Smooth muscle cell (in vitro differentiated cells): ENCODE data around the gene SFXN5. TPM values are rescaled to one million over a fixed set of nuclear protein-coding genes. Genes with fewer than 3 reads are reported as not detected.

ENCODE experiments used
- DNase-seq: peaks from one replicate; lab custom pipeline; 2025; ENCODE audit not compliant: unreplicated experiment; lab: John Stamatoyannopoulos, UW
- H2AFZ ChIP-seq: fragments of 200-600 bp; sonication (generic); 2 replicates; pipeline ENCODE4 v1.6.0; 2016; ENCODE audit warnings: antibody characterized with exemption, low read depth, mild to moderate bottlenecking
- H3F3A ChIP-seq: fragments of 200-600 bp; sonication (generic); 2 replicates; pipeline ENCODE4 v1.6.0; 2017; ENCODE audit warnings: antibody characterized with exemption, low read depth
- H3K27ac ChIP-seq: fragments of 200-600 bp; sonication (generic); 2 replicates; pipeline ENCODE4 v1.5.1; 2016; ENCODE audit warnings: low read depth, mild to moderate bottlenecking
- H3K27me3 ChIP-seq: fragments of 200-600 bp; sonication (generic); 2 replicates; pipeline ENCODE4 v1.6.1; 2016; ENCODE audit warnings: low read depth, mild to moderate bottlenecking
- H3K36me3 ChIP-seq: fragments of 200-600 bp; sonication (generic); 2 replicates; pipeline ENCODE4 v1.5.1; 2016; ENCODE audit warnings: low read depth
- H3K4me1 ChIP-seq: fragments of 200-600 bp; sonication (generic); 2 replicates; pipeline ENCODE4 v1.5.1; 2016; ENCODE audit warnings: low read depth
- H3K4me2 ChIP-seq: fragments of 200-600 bp; sonication (generic); 2 replicates; pipeline ENCODE4 v1.6.0; 2016; ENCODE audit warnings: mild to moderate bottlenecking
- H3K4me3 ChIP-seq: fragments of 200-600 bp; sonication (generic); 2 replicates; pipeline ENCODE4 v1.5.1; 2016; ENCODE audit warnings: mild to moderate bottlenecking
- H3K79me2 ChIP-seq: fragments of 200-600 bp; sonication (generic); 2 replicates; pipeline ENCODE4 v1.6.0; 2016; ENCODE audit warnings: low read depth, mild to moderate bottlenecking
- H3K9ac ChIP-seq: fragments of 200-600 bp; sonication (generic); 2 replicates; pipeline ENCODE4 v1.6.0; 2016; ENCODE audit warnings: low read depth
- H3K9me3 ChIP-seq: fragments of 200-600 bp; sonication (generic); replicated peaks from 2 replicates; pipeline ENCODE4 v1.5.1; 2016; ENCODE audit warnings: low read depth
- H4K20me1 ChIP-seq: fragments of 200-600 bp; sonication (generic); 2 replicates; pipeline ENCODE4 v1.6.0; 2016; ENCODE audit warnings: low read depth
- CTCF ChIP-seq: fragments of 200-600 bp; sonication (generic); IDR thresholded peaks from 2 replicates; pipeline ENCODE4 v1.5.1; 2017; ENCODE audit warnings: borderline replicate concordance, mild to moderate bottlenecking, antibody characterized with exemption; ENCODE audit not compliant: insufficient read depth, poor library complexity, severe bottlenecking
- WGBS: methylation state at CpG from one replicate; pipeline ENCODE4 v1.1.7; 2016; ENCODE audit warnings: low lambda C conversion rate; 5-methylcytosine and 5-hydroxymethylcytosine counted together
- polyA plus RNA-seq: library from polyadenylated mRNA; unstranded; fragments of >200 nt; fragmentation: Nextera tagmentation; extraction: Ambion mirVana; gene quantifications from 2 replicates; pipeline ENCODE4 v1.2.1, GENCODE V29; 2016
- total RNA-seq: library from RNA; depleted of rRNA; stranded (reverse); fragments of >200 nt; gene quantifications from 2 replicates; pipeline ENCODE4 v1.2.3, GENCODE V29; 2014

SFXN5 gene
- total and polyA plus RNA-seq, 2 experiments from 2014 or later, result 6.9 to 8.3 TPM

- H4K20me1 ChIP-seq, result no peaks in the 10 kb centered on the region
- no peak overlapping the region for H3K27ac ChIP-seq
- H3K27me3 ChIP-seq, result no peaks in the 10 kb centered on the region
- H3K4me1 ChIP-seq, result no peaks in the 10 kb centered on the region
- H3K9me3 ChIP-seq, result no peaks in the 10 kb centered on the region
- H3K4me3 ChIP-seq, result no peak overlapping the region
- no peaks in the 10 kb centered on the region for H3K36me3 ChIP-seq
- H3K9ac ChIP-seq, result no peak overlapping the region
- H2AFZ ChIP-seq, result no peak overlapping the region
- DNase-seq, result no peak
- H3F3A ChIP-seq, result no peaks in the 10 kb centered on the region
- no peak for TF ChIP-seq CTCF
- no peaks in the 10 kb centered on the region for H3K79me2 ChIP-seq
- no peak overlapping the region for H3K4me2 ChIP-seq
- 74% methylated on average over 7 of the region's 7 CpGs for WGBS
Observed at GRCh38 chr2:72984172-72984671, 87.3 kb downstream of the SFXN5 start.

- Histone ChIP-seq H4K20me1 (no peaks in the 10 kb centered on the region), H3K9ac (no peak overlapping the region), H3K27ac (no peak overlapping the region), H3K27me3 (no peaks in the 10 kb centered on the region), H3K36me3 (no peaks in the 10 kb centered on the region), H3K4me1 (no peaks in the 10 kb centered on the region), H2AFZ (no peak overlapping the region), H3K9me3 (no peaks in the 10 kb centered on the region), H3K79me2 (no peaks in the 10 kb centered on the region), H3K4me3 (no peak overlapping the region), H3F3A (no peaks in the 10 kb centered on the region), H3K4me2 (no peak overlapping the region)
- DNase-seq, result no peak
- TF ChIP-seq CTCF, result no peak
- WGBS, result 91% methylated on average over 10 of the region's 10 CpGs
Observed at GRCh38 chr2:72983500-72984161, 87.9 kb downstream of the SFXN5 start.

- WGBS, result 96% methylated on average over 11 of the region's 11 CpGs
- TF ChIP-seq CTCF, result no peak
- no peak for DNase-seq
Observed at GRCh38 chr2:72982781-72983499, 88.6 kb downstream of the SFXN5 start.

More at GRCh38 chr2:72982781-72983499, 88.6 kb downstream of the SFXN5 start:
- H3F3A ChIP-seq, result no peaks in the 10 kb centered on the region
- no peak overlapping the region for H3K9ac ChIP-seq
- H3K27ac ChIP-seq, result no peak overlapping the region
- no peaks in the 10 kb centered on the region for H3K4me1 ChIP-seq
- H3K36me3 ChIP-seq, result no peaks in the 10 kb centered on the region
- H3K79me2 ChIP-seq, result no peaks in the 10 kb centered on the region
- no peaks in the 10 kb centered on the region for H3K27me3 ChIP-seq
- no peak overlapping the region for H3K4me2 ChIP-seq
- H3K4me3 ChIP-seq, result no peak overlapping the region
- H4K20me1 ChIP-seq, result no peaks in the 10 kb centered on the region
- no peak overlapping the region for H2AFZ ChIP-seq
- H3K9me3 ChIP-seq, result no peaks in the 10 kb centered on the region
